ENCODE measurements around the gene USP46. TPM values are rescaled to one million over a fixed set of nuclear protein-coding genes. Genes with fewer than 3 reads are reported as not detected.
A peak's percentile ranks its signal among the peaks of the same experiment; 100 is the strongest.

USP46 gene
- total RNA-seq, 1 donor from 2014 or later = 111 TPM

GRCh38 chr4:52545099-52546069 lies 113.7 kb downstream of the USP46 start:
- DNase-seq (ENCODE audit: low spot score) = peak; percentile 84
- intact Hi-C loops (cut with DNase I) = loop anchor here (2.0 to 5.0 kb wide), 5 partner anchors 113 to 437 kb away; partner anchors contain the start of gene USP46

Other genes starting within 250 kb of the USP46 start
- 3.4 TPM for gene ERVMER34-1, start 92.1 kb upstream of the USP46 start, total RNA-seq
- 23.8 TPM for gene RASL11B, start 203.0 kb upstream of the USP46 start, total RNA-seq